HG03175 (cell line): ENCODE measurements around the gene RCAN2.

Experiments
- ATAC-seq: cut with Tn5 transposase; IDR thresholded peaks from one replicate; pipeline ENCODE4 v1.9.1; 2021; ENCODE audit warnings: mild to moderate bottlenecking, moderate library complexity; ENCODE audit not compliant: unreplicated experiment

Gene RCAN2

GRCh38 chr6:46491628-46492547 lies 639 bp upstream of the RCAN2 start:
- peak; percentile 52 for ATAC-seq

- ATAC-seq, result no peak
These were observed 636 bp downstream of the RCAN2 start for GRCh38 chr6:46490425-46491200.

DNA sequence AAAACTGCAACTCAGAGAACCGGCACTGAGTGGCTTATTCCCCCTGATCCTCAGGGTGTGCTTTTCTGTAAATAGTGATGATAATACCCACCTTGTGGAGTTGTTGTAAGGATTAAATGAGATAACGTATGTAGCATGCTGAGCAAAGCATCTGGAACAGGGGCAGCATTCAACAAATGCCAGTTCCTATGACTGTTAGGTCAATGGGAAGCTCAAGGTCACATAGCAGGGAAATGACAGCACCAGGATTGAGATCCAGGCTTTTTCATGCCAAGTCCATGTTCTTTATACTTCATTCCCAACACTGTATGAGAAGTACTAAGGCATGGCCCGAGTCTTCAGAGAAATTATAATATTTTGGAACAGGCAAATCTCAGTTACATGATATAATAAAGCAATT lies 5.1 kb downstream of the RCAN2 start:
- no peak for ATAC-seq

DNA sequence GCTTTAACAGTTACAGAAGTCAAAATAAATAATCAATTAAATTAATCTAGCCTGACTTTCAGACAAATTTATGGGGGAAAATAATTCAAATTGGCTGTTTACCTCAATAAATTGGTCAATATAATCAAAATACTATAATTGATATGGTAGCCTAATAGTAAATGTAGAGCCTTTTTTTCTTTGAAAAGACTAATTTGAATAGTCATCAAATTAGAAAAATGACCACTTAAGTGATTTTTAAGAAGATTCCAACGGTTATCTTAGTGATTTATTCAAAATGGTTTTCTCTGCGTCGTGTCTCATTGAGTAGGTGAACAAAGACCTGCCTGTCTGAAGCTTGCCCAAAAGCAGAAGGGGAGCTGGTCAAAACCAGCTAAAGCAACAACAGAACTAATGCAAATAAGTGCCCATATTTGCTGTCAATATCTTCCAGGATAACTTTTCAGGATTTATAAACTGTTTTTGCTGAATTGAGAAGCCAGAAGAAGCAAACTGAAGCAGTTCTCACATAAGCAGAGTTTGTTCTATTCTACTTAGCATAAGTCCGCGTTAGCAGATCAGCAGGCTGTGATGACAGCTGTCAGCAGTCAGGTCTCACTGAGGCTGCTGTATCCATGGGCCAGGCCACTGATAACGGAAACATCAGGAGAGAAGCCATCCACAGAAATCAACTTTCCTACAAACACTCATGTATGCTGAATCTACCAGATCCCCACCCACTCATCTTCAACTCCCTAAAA lies 7.0 kb downstream of the RCAN2 start:
- ATAC-seq, result no peak

DNA sequence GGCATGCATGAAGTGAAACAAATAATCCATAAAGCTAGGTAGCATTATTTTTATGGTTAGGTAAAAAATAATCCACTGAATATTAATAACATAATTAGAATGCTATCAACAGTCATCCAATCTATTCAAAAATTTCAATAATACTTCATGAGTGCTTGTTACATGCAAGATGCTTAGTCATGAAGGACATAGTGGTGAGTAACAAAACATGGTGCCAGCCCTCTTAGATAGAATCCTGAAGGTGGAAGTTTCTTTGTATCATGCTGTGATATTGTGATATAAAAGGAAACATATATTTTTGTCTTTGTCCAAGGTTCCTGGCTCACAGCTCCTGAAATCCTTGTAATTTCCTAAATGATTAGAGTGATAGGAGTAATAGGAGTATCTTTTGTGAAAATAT lies 14.9 kb downstream of the RCAN2 start:
- ATAC-seq, result no peak

DNA sequence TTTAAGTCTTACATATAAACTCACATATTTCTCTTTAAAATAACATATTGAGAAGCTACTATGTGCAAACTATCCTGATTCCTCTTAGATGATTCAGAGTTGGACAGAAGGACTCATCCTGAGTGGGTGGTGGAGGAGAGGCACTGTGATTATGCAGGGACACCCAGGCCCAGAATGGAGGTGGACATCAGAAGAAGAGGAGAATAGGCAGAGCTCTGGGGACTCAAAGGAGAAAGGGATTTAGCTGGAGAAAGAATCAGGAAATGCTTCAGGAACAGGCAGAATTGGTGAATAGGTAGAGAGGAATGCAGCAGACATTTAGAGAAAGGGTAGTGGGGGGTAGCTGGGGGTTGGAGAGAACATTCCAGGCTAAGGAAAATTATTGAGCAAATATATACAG lies 17.4 kb downstream of the RCAN2 start:
- no peak for ATAC-seq

- ATAC-seq, result no peak
These were observed 19.0 kb downstream of the RCAN2 start for GRCh38 chr6:46472243-46472642.

DNA sequence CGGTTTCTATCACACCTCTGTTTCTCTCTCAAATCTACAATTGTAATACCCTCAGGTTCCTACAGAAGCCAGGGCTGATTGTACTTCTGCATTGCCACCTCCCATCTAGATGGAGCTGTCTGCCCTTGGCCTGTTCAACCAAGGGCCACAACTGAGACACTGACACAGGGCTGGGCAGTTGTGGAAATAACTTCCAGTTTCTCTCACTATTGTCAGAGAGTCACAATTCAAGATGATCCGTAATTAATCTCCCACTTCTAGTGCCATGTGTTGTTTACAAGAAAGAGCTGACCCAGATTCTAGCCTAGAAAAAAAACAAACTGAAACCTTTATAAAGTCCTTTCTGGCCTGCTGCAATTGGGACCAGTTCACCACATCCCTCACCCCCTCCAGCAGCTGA lies 22.2 kb downstream of the RCAN2 start:
- no peak for ATAC-seq

DNA sequence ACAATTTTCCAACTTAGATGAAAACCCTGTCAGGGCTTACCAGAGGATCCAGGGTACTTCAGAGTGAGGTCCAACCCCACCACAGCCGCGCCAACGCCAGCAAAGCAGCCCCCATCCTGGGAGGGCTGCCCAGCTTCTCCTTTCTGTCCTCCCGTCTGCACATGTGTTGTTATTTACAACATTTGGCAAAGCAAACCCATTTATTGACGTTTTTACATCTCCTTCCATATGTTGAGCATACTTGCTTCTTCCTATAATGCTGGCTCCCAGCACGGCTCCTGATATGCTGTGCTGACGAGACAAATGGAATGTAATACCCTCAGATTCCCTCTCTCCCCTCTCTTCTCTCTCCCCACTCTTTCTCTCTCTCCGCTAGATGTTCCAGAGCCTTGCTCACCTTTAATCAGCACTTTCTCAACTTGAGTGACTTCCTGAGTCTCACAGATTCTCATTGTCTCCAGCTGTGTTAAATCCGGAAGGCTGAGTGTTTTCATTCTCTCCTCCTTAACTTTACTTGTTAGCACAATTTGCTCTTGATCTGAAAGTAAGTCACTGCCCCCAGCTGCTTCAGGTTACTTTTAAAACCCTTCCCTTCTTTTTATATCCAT lies 22.7 kb downstream of the RCAN2 start:
- ATAC-seq, result no peak

GRCh38 chr6:46466570-46466969 lies 24.7 kb downstream of the RCAN2 start:
- ATAC-seq, result no peak

DNA sequence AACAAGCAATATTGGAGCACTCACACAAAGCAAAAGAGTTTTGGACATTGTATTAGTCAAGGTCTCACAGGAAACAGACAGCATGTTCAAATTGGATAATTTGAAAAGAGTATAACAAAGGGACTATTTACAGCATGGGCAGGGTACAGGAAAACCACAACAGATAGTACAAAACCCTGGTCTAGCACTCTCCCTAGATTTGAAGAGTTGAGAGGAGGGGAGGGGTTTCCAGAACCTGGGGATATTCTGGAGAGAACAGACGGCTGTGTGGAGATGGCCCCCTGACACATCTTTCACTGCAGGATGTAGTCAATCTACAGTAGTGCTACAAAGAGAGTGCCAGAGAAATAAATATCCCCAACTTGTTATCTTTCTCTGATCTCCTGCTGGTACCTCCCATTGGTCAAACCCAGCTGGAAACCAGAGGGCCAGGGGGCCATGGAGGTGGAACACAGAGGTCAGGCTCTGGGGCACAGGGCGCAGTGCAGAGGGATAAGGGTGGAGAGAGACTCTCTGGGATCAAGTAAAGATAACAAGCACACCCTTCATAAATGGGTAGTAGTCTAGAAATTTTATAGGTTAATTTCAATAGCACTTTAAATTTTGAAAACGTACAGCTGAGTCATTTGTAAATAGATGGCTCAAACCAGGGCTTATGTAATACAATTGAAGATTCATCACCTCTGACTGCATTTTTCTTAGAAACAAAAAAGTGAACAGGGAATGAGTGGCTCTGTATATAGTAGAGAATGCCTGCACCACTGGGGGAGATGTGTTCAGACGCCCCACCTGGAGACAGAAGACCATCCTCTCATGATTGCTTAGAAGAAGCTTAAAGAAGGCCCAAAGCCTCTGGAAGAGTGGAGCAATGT lies 25.7 kb downstream of the RCAN2 start:
- ATAC-seq, result no peak

DNA sequence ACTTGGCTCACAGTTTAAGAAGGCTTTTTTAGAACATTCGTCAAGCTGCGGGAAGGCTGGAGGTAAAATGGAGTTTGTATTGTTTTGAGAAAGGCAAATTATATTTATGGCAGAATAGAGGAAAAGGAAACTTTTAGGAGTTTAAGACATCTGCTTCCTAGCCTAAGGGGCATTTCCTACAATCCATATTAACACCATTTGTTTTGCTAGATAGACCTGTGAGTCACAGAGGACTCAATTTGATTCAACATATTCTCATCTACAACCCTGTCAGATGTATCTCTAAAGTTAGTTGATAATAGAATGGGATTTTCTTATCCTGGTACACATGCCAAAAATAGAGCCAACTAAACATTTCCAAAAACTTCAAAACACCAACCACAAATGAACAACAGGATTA lies 35.0 kb downstream of the RCAN2 start:
- ATAC-seq, result no peak

- ATAC-seq, result no peak
These were observed 36.6 kb downstream of the RCAN2 start for GRCh38 chr6:46454691-46455090.

DNA sequence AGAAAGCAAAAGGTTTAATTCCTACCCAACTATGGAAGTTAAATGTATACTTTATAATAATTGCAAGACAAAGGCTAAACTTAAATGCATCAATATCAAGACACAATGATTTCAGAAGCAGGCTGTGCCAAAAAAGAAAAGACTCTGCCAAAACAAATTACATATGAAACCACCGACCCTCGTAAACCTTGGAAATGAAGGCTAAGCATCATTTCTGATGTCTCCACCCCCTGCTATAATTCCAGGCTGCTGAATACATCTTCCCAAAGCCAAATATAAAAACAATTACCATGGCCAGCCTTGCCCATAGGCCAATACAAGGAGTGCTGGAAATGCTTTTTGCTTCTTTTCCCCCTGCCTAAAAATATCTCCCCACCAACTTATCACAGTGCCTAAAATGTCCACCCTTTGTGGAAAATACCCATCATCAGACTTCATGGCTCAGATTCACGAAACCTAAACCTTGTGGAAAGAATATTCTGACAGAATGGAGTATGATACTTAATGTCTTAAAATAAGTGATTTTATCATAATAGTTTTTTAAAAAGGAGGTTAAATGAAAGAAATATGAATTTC lies 37.4 kb downstream of the RCAN2 start:
- ATAC-seq, result no peak

- no peak for ATAC-seq
These were observed 38.0 kb downstream of the RCAN2 start for GRCh38 chr6:46453216-46453615.

DNA sequence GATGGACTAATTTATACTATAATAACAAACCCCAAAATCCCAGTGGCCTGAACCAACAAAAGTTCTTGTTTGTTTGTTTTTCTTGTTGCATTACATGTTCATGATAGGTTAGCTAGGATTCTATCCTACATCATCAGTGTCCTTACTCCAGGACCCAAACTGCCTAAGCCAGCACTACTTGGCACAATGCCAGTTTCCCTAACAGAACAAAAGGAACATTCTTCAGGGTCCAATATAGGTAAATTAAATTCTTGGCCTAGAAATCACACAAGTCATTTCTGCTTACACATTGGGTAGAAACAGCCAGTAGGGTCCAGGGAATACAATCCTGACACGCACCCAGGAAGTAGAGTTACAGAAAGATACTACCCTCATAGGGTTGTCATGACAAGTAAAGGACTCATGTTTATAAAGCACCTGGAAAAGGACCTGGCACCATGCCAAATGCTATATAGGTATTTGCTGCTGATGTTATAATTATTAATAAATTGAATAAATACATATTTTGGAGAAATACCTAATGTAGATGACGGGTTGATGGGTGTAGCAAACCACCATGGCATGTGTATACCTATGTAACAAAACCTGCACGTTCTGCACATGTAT lies 38.8 kb downstream of the RCAN2 start:
- no peak for ATAC-seq

DNA sequence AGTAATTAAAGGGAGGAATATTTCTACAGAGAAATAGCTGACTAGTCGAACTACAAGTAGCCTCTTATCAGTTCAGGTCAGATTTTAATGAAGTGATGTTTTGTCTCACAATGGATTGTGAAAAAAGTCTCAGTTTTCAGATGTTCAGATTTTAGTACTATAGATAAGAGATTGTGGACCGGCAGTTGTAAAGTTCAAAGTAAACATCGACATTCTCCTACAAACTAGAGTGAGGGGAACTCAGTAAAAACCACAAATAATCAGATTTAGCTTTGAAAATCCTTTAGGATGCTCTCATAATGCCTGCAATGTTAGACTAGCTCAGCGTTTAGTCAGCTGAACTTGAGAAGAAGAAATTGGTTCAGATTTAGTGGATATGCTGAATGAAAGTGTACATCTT lies 39.9 kb downstream of the RCAN2 start:
- no peak for ATAC-seq

GRCh38 chr6:46444772-46445454 lies 46.3 kb downstream of the RCAN2 start:
- no peak for ATAC-seq

GRCh38 chr6:46443623-46444022 lies 47.6 kb downstream of the RCAN2 start:
- ATAC-seq, result no peak
